ENCODE results near the gene MFSD8.
"Not testable (repeated sequence)": the region's sequence is repeated elsewhere in the genome, so short reads cannot be mapped to it uniquely, and the experiment has no call there.

MFSD8 gene, protein sequence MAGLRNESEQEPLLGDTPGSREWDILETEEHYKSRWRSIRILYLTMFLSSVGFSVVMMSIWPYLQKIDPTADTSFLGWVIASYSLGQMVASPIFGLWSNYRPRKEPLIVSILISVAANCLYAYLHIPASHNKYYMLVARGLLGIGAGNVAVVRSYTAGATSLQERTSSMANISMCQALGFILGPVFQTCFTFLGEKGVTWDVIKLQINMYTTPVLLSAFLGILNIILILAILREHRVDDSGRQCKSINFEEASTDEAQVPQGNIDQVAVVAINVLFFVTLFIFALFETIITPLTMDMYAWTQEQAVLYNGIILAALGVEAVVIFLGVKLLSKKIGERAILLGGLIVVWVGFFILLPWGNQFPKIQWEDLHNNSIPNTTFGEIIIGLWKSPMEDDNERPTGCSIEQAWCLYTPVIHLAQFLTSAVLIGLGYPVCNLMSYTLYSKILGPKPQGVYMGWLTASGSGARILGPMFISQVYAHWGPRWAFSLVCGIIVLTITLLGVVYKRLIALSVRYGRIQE

DNA sequence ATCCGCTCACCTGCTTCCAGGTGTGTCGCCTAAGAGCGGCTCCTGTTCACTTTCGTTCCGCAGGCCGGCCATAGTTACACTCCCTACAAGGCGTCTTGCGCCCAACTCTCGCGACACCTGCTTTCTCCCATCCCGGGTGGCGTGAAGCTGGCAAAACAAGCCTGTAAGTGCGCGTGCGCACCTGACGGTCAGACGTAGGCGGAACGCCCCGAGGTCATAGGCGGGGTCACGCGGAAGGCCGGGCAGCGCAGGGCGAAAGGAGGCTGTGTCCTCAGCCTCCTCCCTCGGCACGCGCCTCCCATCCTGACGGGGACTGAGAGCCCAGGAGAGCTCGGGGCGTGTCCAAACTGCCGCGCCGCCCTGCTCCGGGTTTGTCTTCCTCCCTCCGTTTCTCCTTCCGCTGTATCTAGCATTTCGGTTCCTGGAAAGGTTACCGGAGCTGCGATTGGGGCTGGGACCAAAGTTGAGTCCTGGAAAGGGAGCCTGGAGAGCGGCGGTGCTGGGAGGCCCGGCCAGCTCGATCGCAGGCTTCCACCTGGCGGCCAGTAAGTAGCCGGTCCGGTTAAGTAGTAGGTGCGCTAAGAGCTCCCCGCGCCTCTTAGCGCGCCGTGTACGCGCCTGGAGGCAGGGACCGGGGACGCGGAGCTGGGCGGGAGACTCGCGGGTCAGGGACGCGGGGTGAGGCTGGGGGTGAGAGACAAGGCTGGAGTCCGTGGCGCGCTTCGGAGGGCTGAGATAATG is at the start of gene MFSD8, which contains the start of gene ABHD18:
MFSD8 (minus strand) TSS at position 112 of the 741 bp plus-strand sequence; CDS start at position 72, 40 bp downstream.
ABHD18 (plus strand) TSS at position 345 of the 741 bp plus-strand sequence. CDS start 17,550 bp downstream, outside the sequence.
- peak; percentile 100 for DNase-seq

DNA sequence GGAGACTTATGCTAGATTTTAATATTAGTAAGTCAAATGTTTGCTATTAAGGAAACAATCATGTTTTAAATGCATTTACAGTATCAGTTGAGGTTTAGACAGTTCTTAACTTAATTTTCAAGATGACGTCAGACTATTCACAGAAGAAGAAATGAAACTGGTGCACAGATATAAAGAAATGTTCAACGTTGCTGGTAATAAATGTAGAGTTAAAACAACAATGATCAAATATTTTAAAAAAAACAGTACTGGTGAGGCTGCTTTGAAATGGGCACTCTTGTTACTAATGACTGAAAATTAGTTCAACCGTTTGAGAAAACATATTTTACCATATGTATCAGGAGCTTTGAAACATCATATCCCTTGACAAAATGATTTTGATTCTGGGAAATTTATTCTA is 44.5 kb upstream of the MFSD8 start:
- no peak for DNase-seq

DNA sequence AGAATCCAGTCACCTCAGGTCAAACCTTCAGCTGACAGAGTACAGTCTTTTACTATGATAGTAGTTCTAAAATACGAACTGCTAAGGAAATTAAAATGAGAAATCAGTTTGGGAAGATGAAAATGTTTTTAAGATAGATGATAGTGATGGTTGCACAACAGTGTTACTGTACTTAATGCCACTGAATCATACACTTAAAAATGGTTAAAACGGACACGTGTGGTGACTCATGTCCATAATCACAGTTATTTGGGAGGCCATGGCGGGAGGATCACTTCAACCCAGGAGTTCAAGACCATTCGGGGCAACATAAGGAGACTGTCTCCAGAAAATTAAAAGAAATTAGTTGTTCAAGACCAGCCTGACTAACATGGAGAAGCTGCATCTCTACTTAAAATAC is 41.6 kb upstream of the MFSD8 start:
- DNase-seq: no peak

DNA sequence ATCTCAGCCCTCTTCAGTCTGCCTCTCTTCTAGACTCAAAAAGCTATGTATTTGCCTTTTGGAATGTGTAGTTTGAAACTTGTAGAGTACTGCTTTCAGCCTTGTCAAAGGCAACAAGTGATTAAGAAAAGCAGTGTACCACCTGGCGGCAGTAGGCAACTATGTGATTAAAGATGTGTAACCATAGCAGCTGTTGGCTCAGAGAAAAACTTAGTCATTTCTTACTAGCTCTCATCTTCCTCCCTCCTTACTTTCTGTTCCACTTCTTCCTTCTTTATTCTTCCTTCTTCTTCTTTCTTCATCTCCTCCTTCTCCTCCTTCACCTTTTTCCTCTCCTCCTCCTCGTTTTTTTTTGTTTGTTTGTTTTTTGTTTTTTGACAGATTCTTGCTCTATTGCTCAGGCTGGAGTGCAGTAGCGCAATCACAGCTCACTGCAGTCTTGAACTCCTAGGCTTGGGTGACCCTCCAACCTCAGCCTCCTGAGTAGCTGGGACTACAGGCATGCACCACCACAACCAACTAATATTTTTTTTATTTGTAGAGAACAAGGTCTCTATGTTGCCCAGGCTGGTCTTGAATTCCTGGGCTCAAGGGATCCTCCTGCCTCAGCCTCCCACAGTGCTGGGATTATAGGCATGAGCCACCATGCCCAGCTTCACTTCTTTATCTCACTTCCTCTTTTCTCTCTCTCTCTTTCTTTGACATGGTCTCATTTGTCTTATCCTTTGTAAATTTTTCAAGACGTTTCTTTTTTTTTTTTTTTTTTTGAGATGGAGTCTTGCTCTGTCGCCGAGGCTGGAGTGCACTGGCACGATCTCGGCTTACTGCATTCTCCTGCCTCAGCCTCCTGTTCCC is 32.8 kb upstream of the MFSD8 start:
- peak; percentile 28 for DNase-seq

DNA sequence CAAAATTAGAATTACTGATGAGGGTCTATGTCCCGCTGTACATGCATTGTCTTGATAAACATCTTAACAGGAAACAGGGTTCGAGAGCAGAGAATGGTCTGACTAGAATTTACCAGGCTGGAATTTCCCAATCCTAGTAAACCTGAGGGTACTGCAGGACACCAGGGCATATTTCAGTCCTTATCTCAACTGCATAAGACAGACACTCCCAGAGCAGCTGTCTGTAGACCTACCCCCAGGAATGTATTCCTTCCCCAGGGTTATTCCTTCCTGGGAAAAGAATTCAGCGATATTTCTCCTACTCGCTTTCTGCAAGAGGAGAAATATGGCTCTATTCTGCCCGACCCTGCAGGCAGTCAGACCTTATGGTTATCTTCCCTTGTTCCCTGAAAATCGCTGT is 31.5 kb upstream of the MFSD8 start:
- DNase-seq: not testable (repeated sequence)

DNA sequence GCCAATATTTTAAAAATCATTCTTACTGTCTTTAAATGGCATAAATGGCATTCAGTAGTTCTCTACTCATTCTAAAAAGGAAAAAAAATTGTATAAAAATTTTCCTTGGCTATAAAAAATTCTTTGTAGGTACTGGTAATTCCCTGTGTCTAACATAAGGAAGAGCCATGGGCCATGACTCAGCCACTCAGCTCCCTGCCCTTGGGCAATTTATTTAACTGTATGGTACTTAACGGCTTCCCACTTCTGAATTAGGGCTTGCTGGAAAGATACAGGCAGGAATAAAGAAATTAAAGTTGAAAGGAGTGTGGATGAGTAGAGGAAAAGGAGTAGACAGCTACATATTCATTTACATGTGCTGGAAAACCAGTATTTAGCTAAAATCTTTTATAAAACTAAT is 30.8 kb upstream of the MFSD8 start:
- DNase-seq: no peak

DNA sequence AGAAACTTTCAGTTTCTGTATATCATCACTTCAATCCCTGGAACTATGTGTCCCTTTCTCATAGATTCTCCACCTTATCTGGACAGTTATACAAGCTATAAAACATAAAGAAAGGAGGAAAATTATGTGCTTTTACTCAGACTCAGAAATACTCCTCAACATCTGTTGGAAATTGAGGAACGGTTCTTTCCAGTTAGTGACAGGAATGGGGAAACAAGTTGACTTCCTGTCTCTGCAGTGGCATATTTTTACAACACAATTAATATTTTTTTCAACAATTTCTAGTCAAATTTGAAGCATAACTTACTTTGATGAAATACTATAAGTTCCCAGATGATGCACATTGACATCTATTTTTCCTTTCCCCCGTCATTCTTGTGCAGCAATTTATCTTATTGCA is 28.2 kb upstream of the MFSD8 start:
- DNase-seq: no peak

DNA sequence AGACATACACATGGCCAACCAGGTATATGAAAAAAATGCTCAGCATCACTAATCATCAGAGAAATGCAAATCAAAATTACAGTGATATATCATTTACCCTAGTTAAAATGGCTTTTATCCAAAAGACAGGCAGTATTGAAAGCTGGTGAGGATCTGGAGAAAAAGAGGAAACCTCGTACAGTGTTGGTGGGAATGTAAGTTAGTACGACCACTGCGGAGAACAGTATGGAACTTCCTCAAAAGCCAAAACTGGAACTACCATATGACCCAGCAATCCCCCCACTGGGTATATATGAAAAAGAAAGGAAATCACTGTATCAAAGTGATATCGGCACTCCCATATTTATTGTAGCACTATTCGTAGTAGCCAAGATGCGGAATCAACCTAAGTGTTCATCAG is 23.7 kb upstream of the MFSD8 start:
- no peak for DNase-seq

DNA sequence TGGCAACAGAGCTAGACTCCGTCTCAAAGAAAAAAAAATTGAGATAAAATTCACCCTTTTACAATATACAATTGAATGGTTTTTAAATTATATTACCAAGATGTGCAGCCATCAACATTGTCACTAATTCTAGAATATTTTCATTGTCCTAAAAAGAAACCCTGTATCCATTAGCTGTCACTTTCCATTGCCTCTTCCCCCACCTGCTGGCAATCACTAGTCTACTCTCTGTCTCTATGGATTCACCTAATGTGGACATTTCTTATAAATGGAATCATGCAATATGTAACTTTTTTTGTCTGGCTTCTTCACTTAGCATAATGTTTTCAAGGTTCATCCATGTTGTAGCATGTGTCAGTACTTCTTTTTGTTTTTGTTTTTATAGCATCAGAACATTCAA is 21.0 kb upstream of the MFSD8 start:
- DNase-seq: no peak

DNA sequence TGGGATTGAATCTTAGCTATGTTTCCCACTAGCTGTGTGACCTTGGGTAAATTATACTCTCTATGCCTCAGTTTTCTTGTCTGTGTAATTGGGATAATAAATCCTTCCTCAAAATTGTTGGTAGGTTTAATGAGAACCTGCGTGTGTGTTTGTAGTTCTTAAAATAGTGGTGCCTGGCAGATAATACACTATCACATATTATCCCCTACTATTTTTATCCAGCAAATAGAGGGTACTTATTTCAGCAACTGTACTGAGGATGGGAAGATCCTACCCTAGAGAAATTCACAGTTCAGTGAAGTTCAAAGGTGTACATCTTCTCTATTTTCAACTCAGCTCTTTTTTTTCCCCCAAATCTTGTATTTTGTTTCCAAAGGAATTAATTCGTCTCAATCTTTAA is 17.5 kb upstream of the MFSD8 start:
- DNase-seq: no peak

DNA sequence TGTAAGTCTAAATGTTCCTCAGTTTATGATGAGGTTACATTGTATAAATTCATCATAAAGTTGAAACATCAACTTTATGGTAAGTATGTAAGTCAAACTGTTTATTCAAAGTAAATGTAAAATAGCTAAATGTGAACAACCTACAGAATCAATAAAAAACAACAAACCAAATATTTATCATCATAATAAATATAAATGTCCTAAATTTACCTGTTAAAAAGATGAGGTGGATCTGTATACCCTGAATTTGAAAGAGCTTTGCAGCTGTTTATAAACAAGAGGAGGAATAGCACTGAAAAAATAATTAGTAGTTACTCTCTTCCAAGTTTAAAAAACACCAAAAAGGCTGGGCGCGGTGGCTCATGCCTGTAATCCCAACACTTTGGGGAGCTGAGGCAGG is 14.0 kb upstream of the MFSD8 start:
- DNase-seq: no peak

DNA sequence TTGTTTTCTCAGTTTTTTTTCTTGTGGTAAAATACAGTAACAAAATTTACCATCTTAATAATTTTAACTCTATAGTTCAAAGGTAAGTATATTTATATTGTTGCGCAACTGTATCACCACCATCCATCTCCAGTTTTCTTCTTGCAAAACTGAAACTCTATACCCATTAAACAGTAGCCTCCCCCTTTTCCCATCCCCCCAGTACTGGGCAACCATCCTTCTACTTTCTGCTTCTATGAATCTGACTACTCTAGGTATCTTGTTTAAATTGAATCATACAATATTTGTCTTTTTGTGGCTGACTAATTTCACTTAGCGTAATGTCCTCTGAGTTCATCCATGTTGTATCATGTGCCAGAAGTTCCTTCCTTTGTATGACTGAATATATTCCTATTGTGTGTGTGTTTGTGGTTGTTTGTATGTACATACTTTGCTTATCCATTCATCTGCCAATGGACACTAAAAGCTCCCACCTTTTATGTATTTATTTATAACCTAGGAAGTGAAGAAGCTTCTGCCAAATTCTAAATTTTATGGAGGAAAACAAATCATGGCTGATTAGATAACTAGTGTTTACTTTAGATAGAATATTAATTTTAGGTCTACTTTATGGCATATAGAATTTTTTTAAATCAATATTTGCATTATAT is 10.3 kb upstream of the MFSD8 start:
- no peak for DNase-seq

DNA sequence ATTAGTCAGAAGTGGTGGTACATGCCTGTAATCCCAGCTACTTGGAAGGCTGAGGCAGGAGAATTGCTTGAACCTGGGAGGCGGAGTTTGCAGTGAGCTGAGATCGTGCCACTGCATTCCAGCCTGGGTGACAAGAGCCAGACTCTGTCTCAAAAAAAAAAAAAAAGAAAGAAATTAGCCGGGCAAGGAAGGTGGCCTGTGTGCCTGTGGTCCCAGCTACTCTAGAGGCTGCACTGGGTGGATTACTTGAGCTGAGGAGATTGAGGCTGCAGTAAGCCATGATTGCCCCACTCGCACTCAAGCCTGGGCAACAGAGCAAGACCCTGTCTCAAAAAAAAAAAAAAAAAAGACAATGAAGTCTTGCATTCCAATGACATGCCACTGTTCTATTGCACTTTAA is 6.0 kb upstream of the MFSD8 start:
- DNase-seq: not testable (repeated sequence)

DNA sequence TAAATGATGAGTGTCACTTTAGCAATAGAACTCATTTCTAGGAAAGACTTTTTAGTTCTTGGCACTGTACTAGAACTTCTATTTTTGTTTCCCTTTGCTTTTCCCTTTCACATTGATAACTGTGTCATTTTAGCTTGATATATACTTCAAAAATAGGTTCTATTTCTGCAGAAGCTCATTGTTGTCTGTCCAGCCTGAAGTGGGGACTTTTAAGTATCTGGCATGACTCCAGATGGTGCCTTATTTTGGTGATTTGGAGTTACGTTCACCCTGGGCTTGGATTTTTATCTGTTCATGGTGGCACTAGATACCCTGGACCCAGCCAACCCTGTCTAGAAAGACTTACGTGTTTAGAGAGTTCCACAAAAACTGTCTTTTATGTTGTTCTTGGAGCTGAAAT is 3.6 kb upstream of the MFSD8 start:
- DNase-seq: no peak

DNA sequence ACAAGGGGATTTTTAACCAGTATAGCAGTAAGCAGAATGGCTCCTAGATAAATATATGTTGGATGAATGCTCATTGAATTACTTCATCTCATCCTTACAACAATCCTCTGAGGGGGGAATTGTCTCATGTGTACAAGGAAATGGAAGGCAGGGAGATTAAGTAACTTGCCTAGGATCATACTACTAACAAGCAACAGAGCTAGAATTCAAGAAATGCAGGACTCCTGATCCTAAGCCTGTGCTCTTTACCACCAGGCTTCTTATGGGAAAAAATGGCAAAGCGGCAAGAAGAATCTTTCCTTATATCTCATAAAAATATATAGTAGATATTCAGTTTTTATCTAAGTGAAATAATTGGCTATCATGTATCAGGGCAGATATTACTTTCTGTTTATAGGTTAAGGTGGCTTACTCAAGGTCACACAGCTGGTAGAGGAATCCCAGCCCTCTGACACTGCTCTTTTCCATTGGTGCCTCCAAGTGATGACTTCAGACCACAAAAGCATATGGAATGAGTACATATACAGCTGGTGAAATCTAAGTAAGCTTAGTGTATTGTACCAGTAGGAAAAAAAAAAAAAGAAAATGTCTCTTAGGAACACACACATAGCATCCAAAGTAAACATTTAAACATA is 2.3 kb upstream of the MFSD8 start:
- no peak for DNase-seq

DNA sequence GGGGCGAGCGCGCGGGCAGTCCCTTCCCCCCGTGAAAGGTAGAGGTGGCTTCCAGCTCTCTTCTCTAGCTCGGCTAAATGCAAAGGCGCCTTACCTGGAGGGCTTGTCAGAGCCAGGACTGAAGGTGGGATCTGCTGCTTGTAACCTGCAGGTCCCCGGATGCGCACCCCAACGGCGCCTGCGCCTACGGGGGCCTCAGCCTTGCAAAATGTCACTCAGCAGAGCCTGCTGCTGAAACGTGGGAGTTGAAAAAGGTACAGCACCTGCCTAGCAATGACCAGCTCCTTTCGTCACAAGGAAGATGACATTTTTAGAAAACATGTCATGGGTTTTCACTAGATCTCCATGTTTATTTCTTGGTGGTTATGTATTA is 816 bp upstream of the MFSD8 start:
- DNase-seq: peak; percentile 79

DNA sequence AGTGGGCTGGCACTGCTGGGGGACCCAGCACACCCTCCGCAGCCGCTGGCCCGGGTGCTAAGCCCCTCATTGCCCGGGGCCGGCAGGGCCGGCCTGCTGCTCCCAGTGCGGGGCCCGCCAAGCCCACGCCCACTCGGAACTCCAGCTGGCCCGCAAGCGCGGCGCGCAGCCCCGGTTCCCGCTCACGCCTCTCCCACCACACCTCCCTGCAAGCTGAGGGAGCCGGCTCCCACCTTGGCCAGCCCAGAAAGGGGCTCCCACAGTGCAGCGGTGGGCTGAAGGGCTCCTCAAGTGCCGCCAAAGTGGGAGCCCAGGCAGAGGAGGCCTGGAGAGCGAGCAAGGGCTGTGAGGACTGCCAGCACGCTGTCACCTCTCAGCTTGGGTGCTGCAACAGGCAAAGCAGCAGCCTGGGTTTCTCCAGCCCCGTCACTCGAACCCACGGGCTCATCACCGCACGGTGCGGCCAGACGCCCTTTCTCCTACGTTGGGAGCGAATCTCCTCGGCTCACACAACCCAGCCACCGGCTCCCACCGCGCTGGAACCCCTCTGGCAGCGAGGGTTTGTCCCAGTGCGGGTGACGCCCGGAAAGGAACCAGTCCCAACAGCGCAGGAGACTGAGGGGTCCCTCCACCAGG is 429 bp downstream of the MFSD8 start:
- DNase-seq: not testable (repeated sequence)

DNA sequence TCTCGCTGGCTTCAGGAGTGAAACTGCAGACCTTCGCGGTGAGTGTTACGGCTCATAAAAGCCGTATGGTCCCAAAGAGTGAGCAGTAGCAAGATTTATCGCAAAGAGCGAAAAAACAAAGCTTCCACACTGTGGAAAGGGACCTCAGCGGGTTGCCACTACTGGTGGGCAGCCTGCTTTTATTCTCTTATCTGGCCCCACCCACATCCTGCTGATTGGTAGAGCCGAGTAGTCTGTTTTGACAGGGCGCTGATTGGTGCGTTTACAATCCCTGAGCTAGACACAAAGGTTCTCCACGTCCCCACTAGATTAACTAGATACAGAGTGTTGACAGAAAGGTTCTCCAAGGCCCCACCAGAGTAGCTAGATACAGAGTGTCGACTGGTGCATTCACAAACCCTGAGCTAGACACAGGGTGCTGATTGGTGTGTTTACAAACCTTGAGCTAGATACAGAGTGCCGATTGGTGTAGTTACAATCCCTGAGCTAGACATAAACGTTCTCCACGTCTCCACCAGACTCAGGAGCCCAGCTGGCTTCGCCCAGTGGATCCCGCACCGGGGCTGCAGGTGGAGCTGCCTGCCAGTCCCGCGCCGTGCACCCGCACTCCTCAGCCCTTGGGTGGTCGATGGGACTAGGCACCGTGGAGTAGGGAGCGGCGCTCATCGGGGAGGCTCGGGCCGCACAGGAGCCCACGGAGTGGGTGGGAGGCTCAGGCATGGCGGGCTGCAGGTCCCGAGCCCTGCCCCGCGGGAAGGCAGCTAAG is 1.2 kb downstream of the MFSD8 start:
- DNase-seq: not testable (repeated sequence)

DNA sequence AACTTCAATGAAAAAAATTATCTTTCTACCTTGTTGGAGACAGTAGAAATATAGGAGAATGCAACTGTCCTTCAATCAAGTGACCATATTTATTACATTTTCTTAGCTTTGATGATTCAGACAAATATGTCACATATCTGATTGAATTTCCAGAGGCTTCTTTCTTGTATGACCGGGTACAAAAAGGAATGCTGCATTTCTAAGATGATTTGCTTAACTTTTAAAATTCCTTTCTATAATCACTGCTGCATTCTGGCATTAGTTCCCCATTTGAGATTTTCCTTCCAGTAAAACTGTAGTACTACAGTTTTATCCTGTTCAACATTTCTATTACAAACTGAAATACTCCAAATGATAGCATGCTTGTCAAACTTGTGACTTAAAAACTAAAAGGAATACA is 5.2 kb downstream of the MFSD8 start:
- DNase-seq: no peak

DNA sequence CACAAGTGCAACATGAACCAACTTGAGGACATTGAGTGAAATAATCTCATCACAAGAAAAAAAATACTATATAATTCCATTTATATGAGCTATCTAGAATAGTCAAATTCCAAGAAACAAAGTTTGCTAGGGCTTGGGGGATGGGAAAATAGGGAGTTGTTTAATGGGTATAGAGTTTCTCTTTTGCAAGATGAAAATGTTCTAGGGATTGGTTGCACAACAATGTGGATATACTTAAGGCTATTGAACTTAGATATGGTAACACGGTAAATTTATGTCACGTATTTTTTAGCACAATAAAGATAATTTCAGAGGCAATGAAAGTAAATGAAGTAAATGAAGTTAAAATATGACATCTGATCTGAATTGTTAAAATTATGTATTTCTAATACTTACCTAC is 7.9 kb downstream of the MFSD8 start:
- no peak for DNase-seq

DNA sequence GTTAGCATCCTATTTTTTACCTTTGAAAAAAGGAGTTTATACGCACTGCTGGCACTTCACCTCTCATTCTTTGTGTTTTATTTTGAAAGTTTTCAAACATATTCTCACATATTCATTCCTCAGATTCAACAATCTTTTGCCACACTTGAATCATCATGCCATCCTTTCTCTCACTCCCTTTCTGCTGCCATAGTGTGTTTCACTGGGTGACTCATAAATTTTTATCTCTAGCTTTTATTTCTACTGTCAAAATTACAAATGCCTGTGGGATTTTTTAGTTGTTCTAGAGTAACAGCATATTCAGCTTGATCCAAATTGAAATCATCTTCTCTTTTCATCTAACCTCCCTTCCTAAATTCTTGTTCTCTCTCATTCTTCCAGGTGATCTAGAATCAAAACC is 28.0 kb downstream of the MFSD8 start:
- DNase-seq: no peak

Measured in stimulated activated CD4-positive, alpha-beta T cell treated with anti-CD3 and anti-CD28 coated beads, Interleukin-1b, Interleukin-23, amount 100 ng/mL, for 48 hours (primary cell).